GM10248 (cell line): Measurements from ENCODE around the gene ADGRG2.
"Not testable (repeated sequence)": the region's sequence is repeated elsewhere in the genome, so short reads cannot be mapped to it uniquely, and the experiment has no call there.

ENCODE experiments used
- CTCF ChIA-PET: fragments of 300-600 bp; sonication (Branson Sonifier 250); formaldehyde crosslinking; extraction: SDS; loops from one replicate; lab custom pipeline; 2021; ENCODE audit warnings: antibody characterized with exemption; lab: Yijun Ruan, JAX
- POLR2A ChIA-PET: fragments of 350-650 bp; sonication (Branson Sonifier 250); formaldehyde crosslinking; extraction: SDS; loops from one replicate; lab custom pipeline; 2020; ENCODE audit warnings: antibody characterized with exemption; lab: Yijun Ruan, JAX
- DNase-seq: peaks from one replicate; pipeline ENCODE4 v3.0.0; 2012; ENCODE audit errors: extremely low spot score
- CTCF ChIP-seq: IDR thresholded peaks from 2 replicates; pipeline ENCODE4 v1.5.1; 2012; ENCODE audit warnings: mild to moderate bottlenecking, low read depth; ENCODE audit errors: extremely low read depth, missing control alignments, control extremely low read depth

Gene ADGRG2

DNA sequence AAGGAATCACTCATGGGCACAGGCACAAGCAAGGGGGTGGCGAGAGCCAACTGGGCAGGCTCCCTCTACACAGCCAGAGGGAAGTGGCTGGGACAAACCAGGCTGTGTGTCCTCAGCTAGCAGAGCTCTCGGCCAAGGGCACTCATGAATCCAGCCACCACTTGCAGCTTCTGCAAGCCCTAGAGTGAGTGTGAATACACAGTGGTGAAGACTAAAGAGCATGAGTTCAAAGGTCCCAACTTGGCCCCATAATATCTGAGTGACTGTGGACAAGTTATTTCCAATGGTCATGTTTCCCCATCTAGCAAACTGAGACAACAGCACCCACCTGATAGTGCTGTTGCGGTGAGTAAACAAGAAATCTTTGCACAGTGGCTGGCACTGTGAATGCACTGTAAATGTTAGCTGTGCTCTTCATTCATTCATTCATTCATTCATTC lies 51.7 kb downstream of the ADGRG2 start:
- POLR2A ChIA-PET, result no interaction called here
- no peak for TF ChIP-seq CTCF
- CTCF ChIA-PET, result no interaction called here
- no peak for DNase-seq

DNA sequence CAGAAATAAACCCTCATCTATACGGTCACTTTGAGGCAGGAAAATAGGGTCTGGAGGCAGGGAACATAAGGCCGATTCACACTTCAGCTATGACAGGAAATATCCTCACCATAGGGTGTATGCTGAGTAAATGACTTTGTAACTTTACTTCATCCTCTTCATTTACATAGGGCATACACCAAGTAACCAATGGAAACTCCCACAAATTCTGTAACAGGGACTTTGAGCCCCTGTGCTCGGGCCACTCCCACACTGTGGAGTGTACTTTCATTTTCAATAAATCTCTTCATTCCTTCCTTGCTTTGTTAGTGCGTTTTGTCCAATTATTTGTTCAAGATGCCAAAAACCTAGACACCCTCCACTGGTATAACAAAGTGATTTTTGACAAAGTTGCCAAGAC lies 55.3 kb downstream of the ADGRG2 start:
- CTCF ChIA-PET, DNase-seq, POLR2A ChIA-PET: not testable (repeated sequence)

DNA sequence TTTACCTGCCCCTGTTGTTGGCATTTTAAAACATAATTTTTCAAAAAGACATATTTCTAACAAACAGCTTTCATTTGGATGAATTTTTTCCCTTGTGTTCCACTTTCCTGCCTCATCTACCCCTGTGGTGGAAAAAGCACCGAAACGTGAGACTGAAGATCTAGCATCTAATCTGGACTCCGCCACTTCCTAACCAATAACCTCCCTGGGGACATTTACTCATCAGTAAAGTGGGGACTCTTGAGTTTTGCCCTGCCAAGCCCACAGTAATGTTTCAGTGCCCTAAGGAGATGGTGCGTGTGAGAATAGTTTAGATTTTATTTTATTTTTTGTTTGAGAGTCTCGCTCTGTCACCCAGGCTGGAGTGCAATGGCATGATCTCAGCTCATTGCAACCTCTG lies 56.7 kb downstream of the ADGRG2 start:
- DNase-seq, result no peak

DNA sequence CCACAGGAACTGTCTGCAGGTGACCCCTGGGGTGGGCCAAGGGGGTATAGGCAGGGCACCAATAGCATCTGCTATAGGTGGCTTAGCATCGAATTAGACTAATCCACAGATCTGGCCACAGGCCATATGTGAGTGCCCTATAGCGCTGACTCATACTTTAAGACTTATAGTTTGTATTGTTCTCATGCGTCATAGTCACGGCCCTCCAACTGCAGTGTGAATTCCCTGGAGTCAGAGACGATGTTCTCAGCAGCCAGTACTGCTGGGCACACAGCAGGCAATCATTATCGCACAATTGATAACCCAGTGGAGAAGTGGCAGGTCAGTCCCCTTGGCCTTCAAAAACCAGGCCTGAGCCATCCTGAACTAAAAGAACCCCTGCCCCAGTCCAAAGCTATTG lies 58.1 kb downstream of the ADGRG2 start:
- CTCF ChIA-PET, result no interaction called here
- DNase-seq, result no peak
- no peak for TF ChIP-seq CTCF
- POLR2A ChIA-PET, result no interaction called here

More for the DNA sequence above, 56.7 kb downstream of the ADGRG2 start:
- ChIA-PET POLR2A (no interaction called here), CTCF (no interaction called here)
- no peak for TF ChIP-seq CTCF

DNA sequence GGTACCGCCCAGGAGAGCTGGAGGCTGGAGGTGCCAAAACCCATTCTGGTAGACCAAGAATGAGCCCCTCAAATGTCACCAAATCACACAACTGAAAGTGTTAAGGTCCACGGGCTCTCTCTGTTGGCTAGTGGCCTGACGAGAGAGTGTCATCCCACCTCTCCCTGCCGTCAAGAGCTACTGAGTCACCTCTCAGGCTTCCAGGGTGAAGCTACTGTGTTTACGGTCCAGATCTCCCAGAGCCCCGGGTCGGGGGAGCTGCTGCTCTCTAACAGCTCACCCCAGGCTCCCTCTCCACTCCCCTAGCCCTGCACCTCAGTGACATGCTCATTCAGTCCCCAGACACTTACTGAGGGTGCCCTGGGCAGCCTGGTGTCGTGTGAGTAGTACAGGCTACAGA lies 59.2 kb downstream of the ADGRG2 start:
- no peak for TF ChIP-seq CTCF
- no peak for DNase-seq
- ChIA-PET CTCF (no interaction called here), POLR2A (no interaction called here)

DNA sequence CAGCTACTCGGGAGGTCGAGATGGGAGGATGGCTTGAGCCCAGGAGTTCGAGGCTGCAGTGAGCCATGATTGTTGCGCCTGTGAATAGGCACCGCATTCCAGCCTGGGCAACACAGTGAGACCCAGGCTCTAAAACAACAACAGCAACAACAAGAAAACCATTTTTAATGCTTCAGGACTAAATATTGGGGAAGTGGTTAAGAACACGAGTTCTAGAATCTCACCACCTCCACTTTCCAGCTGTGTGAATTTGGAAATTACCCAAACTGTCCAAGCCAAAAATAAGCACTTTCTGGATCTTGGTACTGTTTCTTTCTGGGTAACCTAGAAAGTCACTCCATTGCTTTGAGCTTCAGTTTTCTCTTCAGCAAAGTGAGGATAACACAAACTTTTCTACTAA lies 63.2 kb downstream of the ADGRG2 start:
- no peak for DNase-seq
- TF ChIP-seq CTCF, result no peak
- ChIA-PET CTCF (no interaction called here), POLR2A (no interaction called here)

GRCh38 chrX:19057856-19058255 lies 64.4 kb downstream of the ADGRG2 start:
- DNase-seq, result no peak
- ChIA-PET CTCF (no interaction called here), POLR2A (no interaction called here)

More at GRCh38 chrX:19057856-19058255, 64.4 kb downstream of the ADGRG2 start:
- TF ChIP-seq CTCF, result no peak
